LoVo (cell line): ENCODE data around the gene TAP1.
A peak's percentile ranks its signal among the peaks of the same experiment; 100 is the strongest.

ENCODE experiments used
- DNase-seq: peaks from one replicate; pipeline ENCODE4 v3.0.0-alpha.2; 2016; ENCODE audit warnings: low spot score

Gene TAP1

GRCh38 chr6:32803416-32803815 lies 50.1 kb downstream of the TAP1 start:
- no peak for DNase-seq

GRCh38 chr6:32799740-32800139 lies 53.8 kb downstream of the TAP1 start:
- no peak for DNase-seq

- no peak for DNase-seq
Observed at GRCh38 chr6:32799168-32799567, 54.3 kb downstream of the TAP1 start.

GRCh38 chr6:32796848-32797776 lies 56.4 kb downstream of the TAP1 start:
- DNase-seq: peak; percentile 60
